H1 (cell line): ENCODE data around the gene CDH12. TPM values are rescaled to one million over a fixed set of nuclear protein-coding genes. Genes with fewer than 3 reads are reported as not detected.

ENCODE experiments used
- CTCF ChIA-PET: fragments of 300-600 bp; sonication (Branson Sonifier 250); formaldehyde crosslinking; loops from one replicate; lab custom pipeline; 2021; ENCODE audit not compliant: partially characterized antibody; lab: Charles Lee
- POLR2A ChIA-PET: fragments of 300-600 bp; sonication (Branson Sonifier 250); formaldehyde crosslinking; loops from one replicate; lab custom pipeline; 2021; ENCODE audit warnings: inconsistent platforms; ENCODE audit not compliant: partially characterized antibody; lab: Charles Lee
- DNase-seq, 2 experiments: peaks; one replicate each; pipeline versions ENCODE4 v3.0.0 to v3.0.0-alpha.2; 2010 to 2022; ENCODE audit warnings: low spot score in 2 of 2, low read depth in 1 of 2, mixed read lengths in 1 of 2
- FAIRE-seq: peaks from 2 replicates; lab custom pipeline; 2011; peaks lifted over from hg19 to GRCh38; lab: Jason Lieb, UNC
- H2AFZ ChIP-seq: 2 replicates; pipeline ENCODE4 v1.8.1; 2012; ENCODE audit warnings: low read length, inconsistent platforms
- H2AK5ac ChIP-seq: 2 replicates; pipeline ENCODE4 v1.6.1; 2013; ENCODE audit warnings: low read depth, low read length
- H2BK120ac ChIP-seq: replicated peaks from 2 replicates; pipeline ENCODE3; 2013; ENCODE audit warnings: low read depth, low read length, inconsistent platforms
- H2BK12ac ChIP-seq: 2 replicates; pipeline ENCODE4 v1.6.1; 2013; ENCODE audit warnings: low read depth, low read length
- H2BK15ac ChIP-seq: 2 replicates; pipeline ENCODE4 v1.6.1; 2013; ENCODE audit warnings: low read length
- H2BK20ac ChIP-seq: 2 replicates; pipeline ENCODE4 v1.6.1; 2013; ENCODE audit warnings: low read length
- H2BK5ac ChIP-seq: 2 replicates; pipeline ENCODE4 v1.6.1; 2013; ENCODE audit warnings: low read depth, low read length
- H3K14ac ChIP-seq: 2 replicates; pipeline ENCODE4 v1.6.1; 2013; ENCODE audit warnings: inconsistent platforms; ENCODE audit not compliant: insufficient read length
- H3K18ac ChIP-seq: 2 replicates; pipeline ENCODE4 v1.6.1; 2013; ENCODE audit warnings: low read length; ENCODE audit errors: extremely low read depth
- H3K23ac ChIP-seq: 2 replicates; pipeline ENCODE4 v1.6.1; 2013; ENCODE audit warnings: inconsistent platforms; ENCODE audit not compliant: insufficient read length
- H3K23me2 ChIP-seq: 2 replicates; pipeline ENCODE4 v1.6.1; 2013; ENCODE audit warnings: low read depth, low read length
- H3K27ac ChIP-seq: 2 replicates; pipeline ENCODE4 v1.6.1; 2011; ENCODE audit warnings: low read depth, low read length, inconsistent platforms
- H3K27me3 ChIP-seq, 4 experiments: replicated peaks in 1 of 4; 1 replicate in 1 of 4; 2 replicates in 3 of 4; pipeline versions ENCODE4 v1.6.1 to v1.8.1; 2011 to 2013; ENCODE audit warnings: low read length in 3 of 4, mild to moderate bottlenecking in 3 of 4, inconsistent platforms in 2 of 4, mixed read lengths in 2 of 4, moderate library complexity in 1 of 4; ENCODE audit not compliant: control insufficient read depth in 3 of 4, insufficient read depth in 3 of 4; ENCODE audit errors: extremely low read depth in 1 of 4
- H3K36me3 ChIP-seq, 4 experiments: 2 replicates each; pipeline versions ENCODE4 v1.6.1 to v1.8.1; 2011 to 2013; ENCODE audit warnings: mild to moderate bottlenecking in 4 of 4, low read length in 3 of 4, moderate library complexity in 2 of 4, control low read depth in 1 of 4, inconsistent platforms in 1 of 4; ENCODE audit not compliant: insufficient read depth in 4 of 4, control insufficient read depth in 2 of 4
- H3K4ac ChIP-seq: replicated peaks from 2 replicates; pipeline ENCODE3; 2013; ENCODE audit warnings: low read length, low read depth, mixed read lengths, inconsistent platforms; ENCODE audit not compliant: insufficient read length
- H3K4me1 ChIP-seq, 4 experiments: replicated peaks in 1 of 4; 1 replicate in 1 of 4; 2 replicates in 3 of 4; pipeline versions ENCODE4 v1.6.1 to v1.8.1; 2011 to 2013; ENCODE audit warnings: low read length in 3 of 4, inconsistent platforms in 2 of 4, mixed read lengths in 1 of 4; ENCODE audit not compliant: insufficient read depth in 4 of 4, control insufficient read depth in 3 of 4
- H3K4me2 ChIP-seq, 2 experiments: 2 replicates each; pipeline versions ENCODE4 v1.6.1 to v1.8.1; 2011 to 2013; ENCODE audit warnings: low read depth in 2 of 2, low read length in 2 of 2, control low read depth in 1 of 2, inconsistent platforms in 1 of 2, mild to moderate bottlenecking in 1 of 2; ENCODE audit not compliant: insufficient read depth in 1 of 2
- H3K4me3 ChIP-seq, 4 experiments: fragments of 200-600, 300-600 bp in 1 of 4; sonication (generic), shearing (Covaris generic), sonication (Bioruptor Twin) in 1 of 4; 2 replicates each; pipeline versions ENCODE4 v1.5.1 to v1.8.1; 2011 to 2016; ENCODE audit warnings: low read length in 4 of 4, low read depth in 3 of 4, control low read depth in 2 of 4, inconsistent platforms in 2 of 4, mild to moderate bottlenecking in 2 of 4, mixed read lengths in 1 of 4, moderate library complexity in 1 of 4; ENCODE audit not compliant: insufficient read depth in 2 of 4; ENCODE audit errors: extremely low read depth in 1 of 4
- H3K56ac ChIP-seq: replicated peaks from 2 replicates; pipeline ENCODE3; 2013; ENCODE audit warnings: low read depth, mild to moderate bottlenecking, mixed read lengths, low read length, inconsistent platforms; ENCODE audit not compliant: insufficient read length
- H3K79me1 ChIP-seq: 2 replicates; pipeline ENCODE4 v1.6.1; 2013; ENCODE audit warnings: low read depth, low read length, control low read depth
- H3K79me2 ChIP-seq, 2 experiments: 2 replicates each; pipeline versions ENCODE4 v1.6.1 to v1.8.1; 2012 to 2013; ENCODE audit warnings: low read length in 2 of 2, mild to moderate bottlenecking in 2 of 2, inconsistent platforms in 1 of 2; ENCODE audit not compliant: insufficient read depth in 2 of 2, control insufficient read depth in 1 of 2
- H3K9ac ChIP-seq, 4 experiments: replicated peaks in 1 of 4; 1 replicate in 1 of 4; 2 replicates in 3 of 4; pipeline versions ENCODE4 v1.6.1 to v1.8.1; 2011 to 2013; ENCODE audit warnings: low read depth in 3 of 4, low read length in 3 of 4, control low read depth in 2 of 4, mild to moderate bottlenecking in 2 of 4, moderate library complexity in 2 of 4, inconsistent platforms in 1 of 4; ENCODE audit errors: extremely low read depth in 1 of 4
- H3K9me3 ChIP-seq, 2 experiments: 2 replicates each; pipeline versions ENCODE4 v1.6.1 to v1.8.1; 2012 to 2013; ENCODE audit warnings: mild to moderate bottlenecking in 2 of 2, moderate library complexity in 2 of 2, control low read depth in 1 of 2, inconsistent platforms in 1 of 2, low read depth in 1 of 2, low read length in 1 of 2, mixed read lengths in 1 of 2; ENCODE audit not compliant: insufficient read depth in 2 of 2
- H4K20me1 ChIP-seq, 2 experiments: replicated peaks in 1 of 2; 2 replicates each; pipeline versions ENCODE3 to v1.8.1; 2011 to 2013; ENCODE audit warnings: inconsistent platforms in 2 of 2, low read length in 2 of 2, mild to moderate bottlenecking in 1 of 2; ENCODE audit not compliant: insufficient read depth in 2 of 2, control insufficient read depth in 1 of 2
- H4K5ac ChIP-seq: 2 replicates; pipeline ENCODE4 v1.6.1; 2013; ENCODE audit warnings: low read length, low read depth, mixed read lengths, inconsistent platforms; ENCODE audit not compliant: insufficient read length
- H4K8ac ChIP-seq: 2 replicates; pipeline ENCODE4 v1.8.0; 2013; ENCODE audit warnings: mild to moderate bottlenecking, moderate library complexity, low read length, inconsistent platforms; ENCODE audit not compliant: insufficient read depth; ENCODE audit errors: extremely low read depth
- H4K91ac ChIP-seq: replicated peaks from 2 replicates; pipeline ENCODE3; 2013; ENCODE audit warnings: low read length, mixed read lengths, inconsistent platforms; ENCODE audit not compliant: insufficient read length
- CREB1 ChIP-seq: IDR thresholded peaks from 2 replicates; pipeline ENCODE4 v1.6.1; 2012; ENCODE audit warnings: inconsistent platforms
- FOSL1 ChIP-seq: IDR thresholded peaks from 2 replicates; pipeline ENCODE4 v1.6.1; 2011; ENCODE audit warnings: mild to moderate bottlenecking, low read depth, low read length, moderate library complexity; ENCODE audit not compliant: insufficient read depth
- JUN ChIP-seq: IDR thresholded peaks from 2 replicates; pipeline ENCODE4 v1.6.1; 2011; ENCODE audit warnings: low read depth, mild to moderate bottlenecking, improper control_type of control experiment, low read length
- JUND ChIP-seq: IDR thresholded peaks from 2 replicates; pipeline ENCODE4 v1.6.1; 2011; ENCODE audit warnings: mild to moderate bottlenecking, improper control_type of control experiment, low read length
- KDM1A ChIP-seq: fragments of 200-600, 300-600 bp; sonication (generic); IDR thresholded peaks from 2 replicates; pipeline ENCODE4 v1.7.1; 2016; ENCODE audit warnings: mild to moderate bottlenecking, low read length, borderline replicate concordance
- KDM4A ChIP-seq: IDR thresholded peaks from one replicate; pipeline ENCODE4 v1.7.1; 2012; ENCODE audit warnings: low read depth, mild to moderate bottlenecking, moderate library complexity, low read length, inconsistent platforms; ENCODE audit not compliant: severe bottlenecking
- NANOG ChIP-seq: IDR thresholded peaks from 2 replicates; pipeline ENCODE4 v1.6.1; 2011; ENCODE audit warnings: low read length, low read depth, mild to moderate bottlenecking, inconsistent platforms; ENCODE audit not compliant: insufficient read depth, poor library complexity, severe bottlenecking
- SIX5 ChIP-seq: IDR thresholded peaks from 2 replicates; pipeline ENCODE4 v1.6.1; 2011; ENCODE audit warnings: mild to moderate bottlenecking, low read depth, low read length
- SP1 ChIP-seq: IDR thresholded peaks from 2 replicates; pipeline ENCODE4 v1.6.1; 2011; ENCODE audit warnings: low read depth, low read length
- YY1 ChIP-seq: IDR thresholded peaks from 2 replicates; pipeline ENCODE4 v1.6.1; 2011; ENCODE audit warnings: low read depth, mild to moderate bottlenecking, low read length
- WGBS, 2 experiments: shearing (Covaris generic) in 1 of 2; methylation state at CpG; one replicate each; pipeline versions ENCODE4 v1.1.6 to v1.1.7; 2013 to 2015; ENCODE audit warnings: low lambda C conversion rate in 2 of 2, mixed read lengths in 2 of 2, inconsistent platforms in 1 of 2, low coverage in 1 of 2, missing lambda C conversion rate in 1 of 2; ENCODE audit not compliant: insufficient replicate concordance in 2 of 2, insufficient coverage in 1 of 2, insufficient read length in 1 of 2; ENCODE audit errors: extremely low coverage in 1 of 2, missing lambda C conversion rate in 1 of 2; 5-methylcytosine and 5-hydroxymethylcytosine counted together
- polyA plus RNA-seq, 7 experiments: library from polyadenylated mRNA; depleted of rRNA in 3 of 7; stranded (reverse) in 5 of 7; unstranded in 2 of 7; fragments of >200 nt in 5 of 7; fragments of 200-250 nt in 2 of 7; gene quantifications; 1 replicate in 5 of 7; 2 replicates in 1 of 7; 4 replicates in 1 of 7; pipeline versions ENCODE4 v1.2.1 to v1.2.3, GENCODE V29; 2011 to 2013; ENCODE audit warnings: missing spikeins in 2 of 7, mixed read lengths in 2 of 7
- total RNA-seq: library from RNA; stranded (reverse); fragmentation: NEBNext Ultra II Directional; extraction: Animal tissue kit (Norgen Biotek cat#: 25700); gene quantifications from 2 replicates; pipeline ENCODE4 v1.2.1, GENCODE V29; 2021
- TF ChIP-seq, protein P1 (sequence below): IDR thresholded peaks from 2 replicates; pipeline ENCODE4 v1.6.1; 2012; ENCODE audit warnings: inconsistent platforms

The CDH12 gene
- total and polyA plus RNA-seq, 2 of the 8 experiments (the other 6 are each of a cell fraction or from before 2014, with no cell fraction given) = 0.03 TPM; not detected in 1

DNA sequence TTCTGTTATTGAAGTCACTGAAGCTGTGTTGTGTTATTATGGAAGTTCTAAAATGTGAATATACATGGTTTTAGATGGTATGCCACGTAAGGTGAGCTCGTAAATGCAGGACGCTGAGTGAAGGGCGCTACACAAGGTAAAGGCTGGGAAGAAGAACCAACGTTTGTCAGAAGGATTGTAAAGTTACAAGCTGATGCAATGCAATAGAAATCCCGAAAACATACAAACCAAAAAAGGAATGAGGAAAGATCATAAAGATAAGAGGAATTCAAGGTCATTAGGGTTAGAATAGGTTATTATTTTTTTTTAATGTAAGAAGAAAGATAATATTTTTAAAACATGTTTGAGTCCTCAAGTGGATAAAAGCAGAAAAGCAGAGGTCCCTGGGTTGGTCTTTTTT, 538.6 kb downstream of the CDH12 start:
- no peak overlapping the region for H2BK15ac ChIP-seq
- H4K5ac ChIP-seq = no peak overlapping the region
- no peaks in the 10 kb centered on the region for H3K4me1 ChIP-seq
- H4K91ac ChIP-seq = no peak overlapping the region
- H3K79me1 ChIP-seq = no peaks in the 10 kb centered on the region
- H2BK20ac ChIP-seq = no peak overlapping the region
- POLR2A ChIA-PET = no interaction called here
- H3K4ac ChIP-seq = no peak overlapping the region
- no peaks in the 10 kb centered on the region for H3K27me3 ChIP-seq
- no peak overlapping the region for H2AK5ac ChIP-seq
- no peak overlapping the region for H2BK120ac ChIP-seq
- H4K8ac ChIP-seq = no peak overlapping the region
- H3K27ac ChIP-seq = no peak overlapping the region
- TF ChIP-seq JUN (no peak), YY1 (no peak), NANOG (no peak), SP1 (no peak), CREB1 (no peak), KDM4A (no peak), SIX5 (no peak), KDM1A (no peak), FOSL1 (no peak), JUND (no peak)
- TF ChIP-seq, protein P1, sequence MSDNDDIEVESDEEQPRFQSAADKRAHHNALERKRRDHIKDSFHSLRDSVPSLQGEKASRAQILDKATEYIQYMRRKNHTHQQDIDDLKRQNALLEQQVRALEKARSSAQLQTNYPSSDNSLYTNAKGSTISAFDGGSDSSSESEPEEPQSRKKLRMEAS = no peak
- TF ChIP-seq, all 59 proteins: peak for 0
- Histone ChIP-seq H3K23me2 (no peaks in the 10 kb centered on the region), H3K23ac (no peak overlapping the region), H2BK5ac (no peak overlapping the region), H2BK12ac (no peak overlapping the region), H3K4me3 (no peak overlapping the region), H3K4me2 (no peak overlapping the region), H4K20me1 (no peaks in the 10 kb centered on the region), H3K56ac (no peak overlapping the region), H3K9me3 (no peaks in the 10 kb centered on the region), H3K9ac (no peak overlapping the region), H3K18ac (no peak overlapping the region), H3K36me3 (no peaks in the 10 kb centered on the region), H3K14ac (no peak overlapping the region), H2AFZ (no peak overlapping the region), H3K79me2 (no peaks in the 10 kb centered on the region)
- WGBS, 2 experiments = 95% methylated on average over 6 of the region's 6 CpGs; no CpG with 5 or more reads in 1 of the 2 experiments
- no peak for FAIRE-seq
- no peak for DNase-seq
- CTCF ChIA-PET = interaction anchor here (0.9 to 1.3 kb wide), 2 partner anchors 11 to 72 kb away, joined by 3 read pairs; no protein-coding TSS in a partner anchor
